Measurements from ENCODE around the gene CXCL3.

Gene CXCL3

DNA sequence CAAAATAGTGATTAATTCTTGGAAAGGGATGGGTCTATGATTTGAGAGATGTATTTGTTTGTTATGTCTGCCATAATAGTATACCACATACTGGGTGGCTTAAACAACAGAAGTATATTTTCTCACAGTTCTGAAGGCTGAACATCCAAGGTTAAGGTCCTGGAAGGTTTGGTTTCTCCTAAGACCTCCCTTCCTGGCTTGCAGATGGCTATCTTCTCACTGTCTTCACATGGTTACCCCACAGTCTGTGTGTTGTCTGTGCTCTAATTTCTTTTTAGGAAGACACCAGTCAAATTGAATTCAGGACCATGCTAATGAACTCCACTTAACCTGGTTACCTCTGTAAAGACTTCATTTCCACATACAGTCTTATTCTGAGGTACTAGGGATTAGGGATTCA, 34.9 kb upstream of the CXCL3 start:
- H3K4me3 ChIP-seq (ENCODE audit: insufficient read length, low read depth), result no peak overlapping the region
- DNase-seq (ENCODE audit: low read depth, low spot score), result no peak
- no peaks in the 10 kb centered on the region for H3K4me1 ChIP-seq (ENCODE audit: insufficient read depth, insufficient read length)

DNA sequence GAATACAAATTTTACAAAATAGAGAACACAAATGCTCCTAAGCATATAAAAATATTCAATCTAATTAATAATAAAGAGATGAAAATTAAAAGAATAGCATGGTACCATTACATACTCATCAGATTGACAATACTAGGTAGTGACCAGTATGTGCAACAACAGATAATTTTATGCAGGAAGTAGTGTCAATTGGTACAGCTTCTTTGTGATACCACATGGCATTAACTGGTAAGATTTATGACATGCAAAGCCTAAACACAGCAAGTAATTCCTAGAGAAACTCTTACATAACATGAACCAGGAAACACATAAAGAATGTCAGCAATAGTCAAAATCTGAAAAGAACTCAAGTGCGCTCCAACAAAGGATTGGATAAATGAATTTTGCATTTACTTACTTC, 34.2 kb upstream of the CXCL3 start:
- H3K27me3 ChIP-seq (ENCODE audit: insufficient read depth, insufficient read length), result no peaks in the 10 kb centered on the region
- H3K4me1 ChIP-seq (ENCODE audit: insufficient read depth, insufficient read length), result no peaks in the 10 kb centered on the region
- no peak for DNase-seq (ENCODE audit: low read depth, low spot score)
- no peaks in the 10 kb centered on the region for H3K36me3 ChIP-seq (ENCODE audit: insufficient read depth, insufficient read length, low read length)
- H3K4me3 ChIP-seq (ENCODE audit: insufficient read length, low read depth), result no peak overlapping the region
- H3K9me3 ChIP-seq (ENCODE audit: insufficient read depth, low read length), result peaks cover 9% of the 10 kb centered on the region; the same call in 1 of the 2 replicates
- TF ChIP-seq ZNF274 (IDR thresholded peaks at IDR 0.05; ENCODE audit: low read depth, low read length) (no peak), SUZ12 (IDR thresholded peaks at IDR 0.05; ENCODE audit: extremely low read depth, insufficient read depth, insufficient read length) (no peak), YY1 (IDR thresholded peaks at IDR 0.05; ENCODE audit: insufficient read depth, insufficient read length) (no peak)
- no peak overlapping the region for H3K9ac ChIP-seq (ENCODE audit: insufficient read length, low read depth)

More for the DNA sequence above, 34.9 kb upstream of the CXCL3 start:
- Histone ChIP-seq H3K27me3 (ENCODE audit: insufficient read depth, insufficient read length) (no peaks in the 10 kb centered on the region), H3K9me3 (ENCODE audit: insufficient read depth, low read length) (peaks cover 9% of the 10 kb centered on the region; the same call in 1 of the 2 replicates), H3K36me3 (ENCODE audit: insufficient read depth, insufficient read length, low read length) (no peaks in the 10 kb centered on the region), H3K9ac (ENCODE audit: insufficient read length, low read depth) (no peak overlapping the region)
- no peak for TF ChIP-seq YY1 (IDR thresholded peaks at IDR 0.05; ENCODE audit: insufficient read depth, insufficient read length)
- TF ChIP-seq ZNF274 (IDR thresholded peaks at IDR 0.05; ENCODE audit: low read depth, low read length), result no peak
- no peak for TF ChIP-seq SUZ12 (IDR thresholded peaks at IDR 0.05; ENCODE audit: extremely low read depth, insufficient read depth, insufficient read length)

DNA sequence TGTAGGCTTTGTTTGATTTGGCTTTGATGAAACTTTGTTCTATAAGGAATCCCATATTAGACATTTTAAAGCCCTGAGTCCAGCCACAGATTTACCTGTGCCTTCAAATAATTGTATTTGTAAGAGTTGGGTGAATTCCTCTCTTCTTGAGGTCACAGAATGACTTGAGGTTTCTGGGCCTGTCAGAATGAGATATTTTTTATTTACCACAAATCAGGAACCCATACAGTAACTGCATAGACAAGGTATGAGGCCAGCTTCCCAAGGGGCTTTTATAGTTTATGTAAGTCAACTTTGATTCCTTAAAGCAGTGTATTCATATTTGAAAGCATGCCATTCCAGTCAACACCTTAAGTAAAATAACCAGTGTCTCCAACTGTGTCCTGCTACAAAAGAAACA, 29.1 kb upstream of the CXCL3 start:
- no peak for DNase-seq (ENCODE audit: low read depth, low spot score)
- Histone ChIP-seq H3K4me3 (ENCODE audit: insufficient read length, low read depth) (no peak overlapping the region), H3K9ac (ENCODE audit: insufficient read length, low read depth) (no peak overlapping the region), H3K27me3 (ENCODE audit: insufficient read depth, insufficient read length) (no peaks in the 10 kb centered on the region), H3K4me1 (ENCODE audit: insufficient read depth, insufficient read length) (no peaks in the 10 kb centered on the region), H3K9me3 (ENCODE audit: insufficient read depth, low read length) (peaks cover 9% of the 10 kb centered on the region; the same call in 1 of the 2 replicates), H3K36me3 (ENCODE audit: insufficient read depth, insufficient read length, low read length) (no peaks in the 10 kb centered on the region)
- TF ChIP-seq SUZ12 (IDR thresholded peaks at IDR 0.05; ENCODE audit: extremely low read depth, insufficient read depth, insufficient read length) (no peak), ZNF274 (IDR thresholded peaks at IDR 0.05; ENCODE audit: low read depth, low read length) (no peak), YY1 (IDR thresholded peaks at IDR 0.05; ENCODE audit: insufficient read depth, insufficient read length) (no peak)

DNA sequence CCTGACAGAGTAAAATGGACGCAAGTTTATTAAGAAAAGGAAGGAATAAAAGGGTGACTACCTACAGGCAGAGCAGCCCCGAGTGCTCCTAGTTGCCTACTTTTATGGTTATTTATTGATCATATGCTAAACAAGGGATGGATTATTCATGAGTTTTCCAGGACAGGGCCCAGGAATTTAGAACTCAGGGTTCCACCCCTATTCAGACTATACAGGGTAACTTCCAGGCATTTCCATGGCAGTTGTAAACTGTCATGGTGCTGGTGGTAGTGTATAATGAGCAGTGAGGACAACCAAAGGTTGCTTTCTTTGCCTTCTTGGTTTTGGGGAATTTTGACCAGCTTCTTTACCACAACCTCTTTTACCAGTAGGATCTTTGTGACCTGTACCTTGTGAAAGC, 27.7 kb upstream of the CXCL3 start:
- Histone ChIP-seq H3K4me3 (ENCODE audit: insufficient read length, low read depth) (no peak overlapping the region), H3K36me3 (ENCODE audit: insufficient read depth, insufficient read length, low read length) (no peaks in the 10 kb centered on the region), H3K9ac (ENCODE audit: insufficient read length, low read depth) (no peak overlapping the region), H3K27me3 (ENCODE audit: insufficient read depth, insufficient read length) (no peaks in the 10 kb centered on the region), H3K9me3 (ENCODE audit: insufficient read depth, low read length) (peaks cover 9% of the 10 kb centered on the region; the same call in 1 of the 2 replicates), H3K4me1 (ENCODE audit: insufficient read depth, insufficient read length) (no peaks in the 10 kb centered on the region)
- TF ChIP-seq SUZ12 (IDR thresholded peaks at IDR 0.05; ENCODE audit: extremely low read depth, insufficient read depth, insufficient read length) (no peak), YY1 (IDR thresholded peaks at IDR 0.05; ENCODE audit: insufficient read depth, insufficient read length) (no peak), ZNF274 (IDR thresholded peaks at IDR 0.05; ENCODE audit: low read depth, low read length) (no peak)
- no peak for DNase-seq (ENCODE audit: low read depth, low spot score)

DNA sequence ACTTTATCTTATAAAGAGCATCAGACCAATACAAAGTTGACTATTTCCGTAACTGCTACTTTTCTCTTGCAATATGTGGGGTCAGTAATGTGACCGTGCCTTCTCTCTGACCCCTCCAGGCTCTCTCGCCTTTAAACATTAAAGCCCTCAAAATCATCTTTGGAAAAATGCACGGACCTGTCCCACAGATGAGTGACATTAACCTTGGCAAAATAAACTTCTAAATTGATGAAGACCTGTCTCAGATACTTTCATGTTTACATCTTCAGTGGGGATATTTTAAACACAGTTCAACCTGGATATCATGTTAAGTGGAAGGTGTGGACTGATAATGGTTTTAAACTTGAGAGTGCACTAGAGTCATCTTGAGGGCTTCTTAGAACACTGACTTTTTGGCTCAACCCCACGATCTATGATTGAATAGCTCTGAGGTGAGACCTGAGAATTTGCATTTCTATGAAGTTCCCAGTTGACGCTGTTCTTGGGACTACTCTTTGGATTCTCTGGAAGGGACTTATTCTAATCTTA, 26.7 kb upstream of the CXCL3 start:
- H3K9ac ChIP-seq (ENCODE audit: insufficient read length, low read depth), result no peak overlapping the region
- H3K4me1 ChIP-seq (ENCODE audit: insufficient read depth, insufficient read length), result no peaks in the 10 kb centered on the region
- H3K27me3 ChIP-seq (ENCODE audit: insufficient read depth, insufficient read length), result no peaks in the 10 kb centered on the region
- no peak overlapping the region for H3K4me3 ChIP-seq (ENCODE audit: insufficient read length, low read depth)
- TF ChIP-seq YY1 (IDR thresholded peaks at IDR 0.05; ENCODE audit: insufficient read depth, insufficient read length), result no peak
- TF ChIP-seq ZNF274 (IDR thresholded peaks at IDR 0.05; ENCODE audit: low read depth, low read length), result no peak
- TF ChIP-seq SUZ12 (IDR thresholded peaks at IDR 0.05; ENCODE audit: extremely low read depth, insufficient read depth, insufficient read length), result no peak
- H3K36me3 ChIP-seq (ENCODE audit: insufficient read depth, insufficient read length, low read length), result no peaks in the 10 kb centered on the region
- DNase-seq (ENCODE audit: low read depth, low spot score), result no peak
- peaks cover 9% of the 10 kb centered on the region; the same call in 1 of the 2 replicates for H3K9me3 ChIP-seq (ENCODE audit: insufficient read depth, low read length)

DNA sequence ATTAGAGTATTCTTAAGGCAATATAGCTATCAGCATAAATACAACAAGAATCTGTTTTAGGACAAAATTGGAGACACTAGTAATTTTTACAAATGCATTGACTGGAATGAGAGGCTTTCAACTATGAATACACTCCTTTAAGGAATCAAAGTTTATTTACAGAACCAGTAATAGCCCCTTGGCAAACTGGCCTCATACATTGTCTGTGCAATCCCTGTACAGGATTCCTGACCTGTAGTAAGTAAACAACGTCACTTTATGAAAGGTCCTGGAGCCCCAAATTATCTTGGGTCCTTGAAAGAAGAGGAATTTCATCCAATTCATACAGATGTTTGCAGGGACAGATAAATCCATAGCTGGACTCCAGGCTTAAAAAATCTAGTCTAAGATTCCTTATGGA, 25.4 kb upstream of the CXCL3 start:
- Histone ChIP-seq H3K9me3 (ENCODE audit: insufficient read depth, low read length) (no peaks in the 10 kb centered on the region), H3K36me3 (ENCODE audit: insufficient read depth, insufficient read length, low read length) (no peaks in the 10 kb centered on the region), H3K27me3 (ENCODE audit: insufficient read depth, insufficient read length) (no peaks in the 10 kb centered on the region), H3K9ac (ENCODE audit: insufficient read length, low read depth) (no peak overlapping the region), H3K4me3 (ENCODE audit: insufficient read length, low read depth) (no peak overlapping the region), H3K4me1 (ENCODE audit: insufficient read depth, insufficient read length) (no peaks in the 10 kb centered on the region)
- TF ChIP-seq YY1 (IDR thresholded peaks at IDR 0.05; ENCODE audit: insufficient read depth, insufficient read length) (no peak), ZNF274 (IDR thresholded peaks at IDR 0.05; ENCODE audit: low read depth, low read length) (no peak), SUZ12 (IDR thresholded peaks at IDR 0.05; ENCODE audit: extremely low read depth, insufficient read depth, insufficient read length) (no peak)
- no peak for DNase-seq (ENCODE audit: low read depth, low spot score)

DNA sequence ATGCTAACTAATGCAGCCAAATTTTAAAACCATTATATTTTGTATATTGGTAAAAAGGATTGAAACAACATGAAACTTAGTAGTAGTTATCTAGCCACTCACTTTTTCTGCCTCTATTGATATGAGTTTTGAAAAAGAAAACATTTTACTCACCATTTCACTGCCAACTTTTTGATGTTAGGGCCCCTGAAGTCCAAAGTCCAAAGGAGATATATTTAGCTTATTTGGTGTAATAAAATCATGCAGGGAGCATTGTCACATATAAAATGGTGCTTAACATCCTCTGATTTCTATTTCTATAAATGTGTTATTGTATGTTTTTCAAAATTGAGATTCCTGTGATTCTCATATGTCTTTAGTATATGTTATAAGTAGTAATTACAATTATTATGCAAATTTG, 24.5 kb upstream of the CXCL3 start:
- Histone ChIP-seq H3K27me3 (ENCODE audit: insufficient read depth, insufficient read length) (no peaks in the 10 kb centered on the region), H3K36me3 (ENCODE audit: insufficient read depth, insufficient read length, low read length) (no peaks in the 10 kb centered on the region), H3K4me3 (ENCODE audit: insufficient read length, low read depth) (no peak overlapping the region), H3K9me3 (ENCODE audit: insufficient read depth, low read length) (no peaks in the 10 kb centered on the region), H3K4me1 (ENCODE audit: insufficient read depth, insufficient read length) (no peaks in the 10 kb centered on the region), H3K9ac (ENCODE audit: insufficient read length, low read depth) (no peak overlapping the region)
- TF ChIP-seq ZNF274 (IDR thresholded peaks at IDR 0.05; ENCODE audit: low read depth, low read length), result no peak
- TF ChIP-seq YY1 (IDR thresholded peaks at IDR 0.05; ENCODE audit: insufficient read depth, insufficient read length), result no peak
- TF ChIP-seq SUZ12 (IDR thresholded peaks at IDR 0.05; ENCODE audit: extremely low read depth, insufficient read depth, insufficient read length), result no peak
- no peak for DNase-seq (ENCODE audit: low read depth, low spot score)

Data from NT2/D1 (cell line).